ENCODE results near the gene AICDA.

- TF ChIP-seq POLR2AphosphoS5 (IDR thresholded peaks at IDR 0.05; ENCODE audit: low read depth) (no peak), NANOG (IDR thresholded peaks at IDR 0.05; ENCODE audit: borderline replicate concordance) (no peak)
- TF ChIP-seq, protein P1, sequence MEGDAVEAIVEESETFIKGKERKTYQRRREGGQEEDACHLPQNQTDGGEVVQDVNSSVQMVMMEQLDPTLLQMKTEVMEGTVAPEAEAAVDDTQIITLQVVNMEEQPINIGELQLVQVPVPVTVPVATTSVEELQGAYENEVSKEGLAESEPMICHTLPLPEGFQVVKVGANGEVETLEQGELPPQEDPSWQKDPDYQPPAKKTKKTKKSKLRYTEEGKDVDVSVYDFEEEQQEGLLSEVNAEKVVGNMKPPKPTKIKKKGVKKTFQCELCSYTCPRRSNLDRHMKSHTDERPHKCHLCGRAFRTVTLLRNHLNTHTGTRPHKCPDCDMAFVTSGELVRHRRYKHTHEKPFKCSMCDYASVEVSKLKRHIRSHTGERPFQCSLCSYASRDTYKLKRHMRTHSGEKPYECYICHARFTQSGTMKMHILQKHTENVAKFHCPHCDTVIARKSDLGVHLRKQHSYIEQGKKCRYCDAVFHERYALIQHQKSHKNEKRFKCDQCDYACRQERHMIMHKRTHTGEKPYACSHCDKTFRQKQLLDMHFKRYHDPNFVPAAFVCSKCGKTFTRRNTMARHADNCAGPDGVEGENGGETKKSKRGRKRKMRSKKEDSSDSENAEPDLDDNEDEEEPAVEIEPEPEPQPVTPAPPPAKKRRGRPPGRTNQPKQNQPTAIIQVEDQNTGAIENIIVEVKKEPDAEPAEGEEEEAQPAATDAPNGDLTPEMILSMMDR (conservative IDR thresholded peaks at IDR 0.05; ENCODE audit: low read depth in 2 of 2), result no peak
Measured at GRCh38 chr12:8655421-8655820, 42.8 kb upstream of the AICDA start.

All from GM23338 (cell line).